Suprapubic skin (tissue), 3 donors: ENCODE measurements around the gene PRKAG2.

Experiments used
- CTCF ChIP-seq, 2 donors: fragments of 200-600 bp in 1 of 2; fragments of 450-650 bp in 1 of 2; sonication (generic) in 1 of 2; IDR thresholded peaks; one replicate each; pipeline ENCODE4 v1.5.1; 2016 to 2019; ENCODE audit warnings: antibody characterized with exemption in 2 of 2, mild to moderate bottlenecking in 1 of 2, moderate library complexity in 1 of 2
- EP300 ChIP-seq: sonication (generic); formaldehyde crosslinking; IDR thresholded peaks from one replicate; pipeline ENCODE4 v1.6.1; 2017; ENCODE audit warnings: antibody characterized with exemption
- POLR2A ChIP-seq, 2 donors: fragments of 450-650 bp; IDR thresholded peaks; one replicate each; pipeline ENCODE4 v1.6.1; 2017; ENCODE audit warnings: antibody characterized with exemption in 2 of 2, mild to moderate bottlenecking in 2 of 2, moderate library complexity in 2 of 2

GRCh38 chr7:151770232-151770631 lies 106.7 kb downstream of the PRKAG2 start:
- no peak for TF ChIP-seq CTCF (IDR thresholded peaks at IDR 0.05)
- TF ChIP-seq EP300: no peak
- TF ChIP-seq POLR2A (IDR thresholded peaks at IDR 0.05): no peak
